Measurements from ENCODE around the gene GLIPR1L2.

DNA sequence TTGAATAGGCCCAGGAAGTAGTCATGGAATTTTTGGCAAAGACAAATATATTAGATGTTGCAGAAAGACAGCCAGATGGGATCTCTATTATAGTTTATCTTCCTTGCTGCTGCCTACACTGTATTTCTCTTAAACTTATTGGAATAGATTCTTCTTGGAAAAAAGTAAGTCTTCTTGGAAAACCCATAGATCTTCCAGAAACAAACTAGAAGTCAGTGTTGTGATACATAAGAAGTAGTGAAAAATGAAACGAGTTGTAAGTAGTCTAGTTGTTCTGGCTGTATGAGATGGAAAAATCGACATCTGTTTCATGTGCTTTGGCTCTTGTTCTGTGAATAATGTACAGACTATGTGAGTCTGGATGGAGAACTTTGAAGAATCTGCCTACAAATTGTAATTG is 29.0 kb downstream of the GLIPR1L2 start:
- TF ChIP-seq POLR2AphosphoS5 (IDR thresholded peaks at IDR 0.05; ENCODE audit: low read depth, low read length) (no peak), YY1 (IDR thresholded peaks at IDR 0.05; ENCODE audit: extremely low read depth, insufficient replicate concordance, low read depth, low read length) (no peak), ELF1 (IDR thresholded peaks at IDR 0.05; ENCODE audit: borderline replicate concordance, low read depth) (no peak), CBX3 (IDR thresholded peaks at IDR 0.05; ENCODE audit: low read depth) (no peak), SP1 (IDR thresholded peaks at IDR 0.05; ENCODE audit: low read depth) (no peak), RAD21 (IDR thresholded peaks at IDR 0.05; ENCODE audit: low read depth) (no peak), JUND (IDR thresholded peaks at IDR 0.05) (no peak), POLR2A (IDR thresholded peaks at IDR 0.05; ENCODE audit: borderline replicate concordance, extremely low read depth, insufficient read depth, insufficient read length) (no peak), SIN3A (IDR thresholded peaks at IDR 0.05; ENCODE audit: low read depth) (no peak), SRF (IDR thresholded peaks at IDR 0.05; ENCODE audit: low read depth) (no peak), ZFX (IDR thresholded peaks at IDR 0.05) (no peak)
- TF ChIP-seq, protein P1, sequence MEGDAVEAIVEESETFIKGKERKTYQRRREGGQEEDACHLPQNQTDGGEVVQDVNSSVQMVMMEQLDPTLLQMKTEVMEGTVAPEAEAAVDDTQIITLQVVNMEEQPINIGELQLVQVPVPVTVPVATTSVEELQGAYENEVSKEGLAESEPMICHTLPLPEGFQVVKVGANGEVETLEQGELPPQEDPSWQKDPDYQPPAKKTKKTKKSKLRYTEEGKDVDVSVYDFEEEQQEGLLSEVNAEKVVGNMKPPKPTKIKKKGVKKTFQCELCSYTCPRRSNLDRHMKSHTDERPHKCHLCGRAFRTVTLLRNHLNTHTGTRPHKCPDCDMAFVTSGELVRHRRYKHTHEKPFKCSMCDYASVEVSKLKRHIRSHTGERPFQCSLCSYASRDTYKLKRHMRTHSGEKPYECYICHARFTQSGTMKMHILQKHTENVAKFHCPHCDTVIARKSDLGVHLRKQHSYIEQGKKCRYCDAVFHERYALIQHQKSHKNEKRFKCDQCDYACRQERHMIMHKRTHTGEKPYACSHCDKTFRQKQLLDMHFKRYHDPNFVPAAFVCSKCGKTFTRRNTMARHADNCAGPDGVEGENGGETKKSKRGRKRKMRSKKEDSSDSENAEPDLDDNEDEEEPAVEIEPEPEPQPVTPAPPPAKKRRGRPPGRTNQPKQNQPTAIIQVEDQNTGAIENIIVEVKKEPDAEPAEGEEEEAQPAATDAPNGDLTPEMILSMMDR (IDR thresholded peaks at IDR 0.05 in 2 of 3, conservative IDR thresholded peaks at IDR 0.05 in 1 of 3; ENCODE audit: borderline replicate concordance in 1 of 3, insufficient read depth in 1 of 3, low read depth in 2 of 3, low read length in 2 of 3) = no peak
